ENCODE results near the gene NAA10.

Gene NAA10

DNA sequence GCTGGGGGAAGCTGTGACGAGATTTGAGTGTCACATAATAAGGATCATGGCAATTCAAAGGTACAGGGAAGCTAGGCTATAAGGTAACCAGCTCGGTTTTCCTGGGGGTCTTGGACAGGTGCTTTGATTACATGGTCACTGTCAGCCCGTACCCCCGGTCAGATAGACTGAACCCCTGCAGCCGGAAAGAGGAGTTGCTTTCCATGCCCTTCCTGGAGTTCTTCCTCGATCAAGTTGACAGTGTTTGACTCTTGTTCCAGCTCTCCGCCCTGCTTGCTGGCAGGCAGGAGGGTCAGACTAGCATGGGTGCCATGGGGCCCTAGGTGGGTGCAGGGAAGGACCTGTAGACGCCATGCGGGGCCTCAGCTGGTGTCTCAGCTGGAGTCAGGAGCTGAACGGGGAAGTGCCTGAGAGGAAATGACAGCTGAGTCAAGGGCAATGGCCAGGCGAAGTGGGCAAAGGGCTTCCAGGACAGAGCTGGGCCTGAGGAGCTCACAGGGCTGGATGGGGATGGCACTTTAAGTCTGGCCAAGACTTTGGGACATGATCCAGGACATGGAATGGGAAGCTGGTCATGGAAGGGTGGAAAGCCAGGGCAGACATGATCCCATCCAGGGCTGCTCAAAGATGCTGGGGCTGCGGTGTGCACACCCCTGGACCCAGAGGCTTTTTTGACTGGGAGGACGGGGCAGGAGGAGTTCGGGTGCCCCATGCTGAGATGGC is 39.3 kb upstream of the NAA10 start:
- Histone ChIP-seq H3K4me3 (replicated peaks; ENCODE audit: low read depth, low read length) (no peak overlapping the region; the same call in 1 of the 2 replicates), H3K36me3 (ENCODE audit: control insufficient read depth, insufficient read depth, low read length) (no peaks in the 10 kb centered on the region)
- DNase-seq (ENCODE audit: extremely low read depth, insufficient read length) = no peak

DNA sequence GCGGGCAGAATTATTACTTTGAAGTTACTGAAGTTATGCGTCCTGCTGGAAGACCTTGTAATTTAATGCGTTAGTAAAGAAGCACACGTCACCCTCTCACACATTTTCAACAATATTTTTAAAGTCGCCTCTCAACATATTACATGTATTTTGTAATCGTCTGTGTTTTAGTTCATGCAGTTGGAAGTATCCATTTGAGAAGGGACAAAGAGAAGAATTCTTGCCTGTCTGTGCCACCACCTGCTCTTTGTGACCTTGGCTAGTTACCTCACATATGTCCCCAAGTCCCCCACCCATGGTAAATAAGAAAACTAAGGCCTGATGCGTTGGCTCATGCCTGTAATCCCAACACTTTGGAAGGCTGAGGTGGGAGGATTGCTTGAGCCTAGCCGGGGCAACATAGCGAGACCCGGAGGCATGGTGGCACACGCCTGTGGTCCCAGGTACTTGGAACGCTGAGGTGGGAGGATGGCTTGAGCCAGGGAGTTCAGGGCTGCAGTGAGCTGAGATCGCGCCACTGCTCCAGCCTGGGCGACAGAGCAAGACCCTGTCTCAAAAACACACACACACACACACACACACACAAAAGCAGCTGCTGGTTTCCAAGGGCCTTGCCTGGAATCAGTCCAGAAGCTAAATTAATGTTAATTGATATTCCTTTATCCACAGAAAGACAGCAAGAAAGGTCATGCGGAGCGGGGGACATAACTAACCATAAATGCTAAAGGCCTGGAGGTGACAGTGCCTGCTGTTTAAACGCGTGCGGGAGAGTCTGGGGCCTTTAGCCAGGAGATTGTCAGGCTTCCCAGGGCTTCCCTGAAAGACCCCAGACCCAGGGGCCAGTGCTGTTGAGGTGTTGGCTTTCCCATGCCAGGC is 38.5 kb upstream of the NAA10 start:
- TF ChIP-seq, protein P1, sequence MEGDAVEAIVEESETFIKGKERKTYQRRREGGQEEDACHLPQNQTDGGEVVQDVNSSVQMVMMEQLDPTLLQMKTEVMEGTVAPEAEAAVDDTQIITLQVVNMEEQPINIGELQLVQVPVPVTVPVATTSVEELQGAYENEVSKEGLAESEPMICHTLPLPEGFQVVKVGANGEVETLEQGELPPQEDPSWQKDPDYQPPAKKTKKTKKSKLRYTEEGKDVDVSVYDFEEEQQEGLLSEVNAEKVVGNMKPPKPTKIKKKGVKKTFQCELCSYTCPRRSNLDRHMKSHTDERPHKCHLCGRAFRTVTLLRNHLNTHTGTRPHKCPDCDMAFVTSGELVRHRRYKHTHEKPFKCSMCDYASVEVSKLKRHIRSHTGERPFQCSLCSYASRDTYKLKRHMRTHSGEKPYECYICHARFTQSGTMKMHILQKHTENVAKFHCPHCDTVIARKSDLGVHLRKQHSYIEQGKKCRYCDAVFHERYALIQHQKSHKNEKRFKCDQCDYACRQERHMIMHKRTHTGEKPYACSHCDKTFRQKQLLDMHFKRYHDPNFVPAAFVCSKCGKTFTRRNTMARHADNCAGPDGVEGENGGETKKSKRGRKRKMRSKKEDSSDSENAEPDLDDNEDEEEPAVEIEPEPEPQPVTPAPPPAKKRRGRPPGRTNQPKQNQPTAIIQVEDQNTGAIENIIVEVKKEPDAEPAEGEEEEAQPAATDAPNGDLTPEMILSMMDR (IDR thresholded peaks at IDR 0.05; ENCODE audit: insufficient read depth, low read length, poor library complexity, severe bottlenecking) = no peak
- Histone ChIP-seq H3K27me3 (replicated peaks; ENCODE audit: control insufficient read depth, insufficient read depth, low read length) (no peaks in the 10 kb centered on the region), H3K4me3 (replicated peaks; ENCODE audit: low read depth, low read length) (peak overlapping the region; percentile 68), H3K36me3 (ENCODE audit: control insufficient read depth, insufficient read depth, low read length) (no peaks in the 10 kb centered on the region)
- DNase-seq (ENCODE audit: extremely low read depth, insufficient read length) = no peak

More for the DNA sequence above, 39.3 kb upstream of the NAA10 start:
- no peaks in the 10 kb centered on the region for H3K27me3 ChIP-seq (replicated peaks; ENCODE audit: control insufficient read depth, insufficient read depth, low read length)
- TF ChIP-seq, protein P1 (IDR thresholded peaks at IDR 0.05; ENCODE audit: insufficient read depth, low read length, poor library complexity, severe bottlenecking) = no peak

DNA sequence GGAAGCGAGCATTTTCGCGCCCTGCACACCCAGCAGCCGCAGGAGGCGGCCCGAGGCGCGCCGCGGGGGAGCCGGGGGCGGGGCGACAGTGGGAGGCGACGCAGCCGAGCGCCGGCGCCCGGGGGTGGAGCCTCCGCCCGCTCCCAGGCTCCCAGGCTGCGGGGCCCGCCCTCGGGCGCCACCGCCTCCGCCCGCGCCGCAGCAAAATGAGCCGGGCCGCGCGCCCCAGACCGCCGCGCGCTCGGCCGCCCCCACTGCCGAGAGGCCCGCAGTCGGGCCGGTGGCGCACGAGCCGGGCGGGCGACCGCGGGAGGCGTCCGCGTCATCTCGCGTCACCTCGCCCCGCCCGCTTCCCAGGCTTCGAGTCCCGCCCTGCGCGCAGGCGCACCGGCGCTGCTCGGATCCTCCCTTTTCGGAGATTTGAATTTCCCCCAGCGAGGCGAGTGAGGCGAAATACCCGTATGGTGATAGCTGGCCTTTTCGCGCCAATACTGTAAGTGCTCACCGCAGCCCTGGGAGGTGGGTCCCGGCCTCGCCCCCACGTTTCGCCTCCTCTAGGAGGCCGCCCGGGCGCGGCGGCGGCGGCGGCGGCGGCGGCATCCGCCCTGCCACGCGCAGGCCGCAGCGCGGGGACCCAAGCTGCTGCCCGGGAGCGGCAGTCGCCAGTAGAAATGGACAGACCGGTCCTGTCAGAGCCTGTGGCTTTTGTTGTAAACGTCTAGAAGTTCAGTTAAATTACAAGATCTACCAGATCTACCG is 37.7 kb upstream of the NAA10 start, which contains the start of gene TMEM187:
Gene TMEM187, plus strand, starts transcription at position 387 of the 759 bp plus-strand sequence. CDS start 9,309 bp downstream, outside the sequence.
- H3K4me3 ChIP-seq (replicated peaks; ENCODE audit: low read depth, low read length) = peak within 1 kb of the TSS; percentile 83
- TF ChIP-seq, protein P1 (IDR thresholded peaks at IDR 0.05; ENCODE audit: insufficient read depth, low read length, poor library complexity, severe bottlenecking) = no peak
- H3K27me3 ChIP-seq (replicated peaks; ENCODE audit: control insufficient read depth, insufficient read depth, low read length) = no peaks in the 10 kb centered on the region

DNA sequence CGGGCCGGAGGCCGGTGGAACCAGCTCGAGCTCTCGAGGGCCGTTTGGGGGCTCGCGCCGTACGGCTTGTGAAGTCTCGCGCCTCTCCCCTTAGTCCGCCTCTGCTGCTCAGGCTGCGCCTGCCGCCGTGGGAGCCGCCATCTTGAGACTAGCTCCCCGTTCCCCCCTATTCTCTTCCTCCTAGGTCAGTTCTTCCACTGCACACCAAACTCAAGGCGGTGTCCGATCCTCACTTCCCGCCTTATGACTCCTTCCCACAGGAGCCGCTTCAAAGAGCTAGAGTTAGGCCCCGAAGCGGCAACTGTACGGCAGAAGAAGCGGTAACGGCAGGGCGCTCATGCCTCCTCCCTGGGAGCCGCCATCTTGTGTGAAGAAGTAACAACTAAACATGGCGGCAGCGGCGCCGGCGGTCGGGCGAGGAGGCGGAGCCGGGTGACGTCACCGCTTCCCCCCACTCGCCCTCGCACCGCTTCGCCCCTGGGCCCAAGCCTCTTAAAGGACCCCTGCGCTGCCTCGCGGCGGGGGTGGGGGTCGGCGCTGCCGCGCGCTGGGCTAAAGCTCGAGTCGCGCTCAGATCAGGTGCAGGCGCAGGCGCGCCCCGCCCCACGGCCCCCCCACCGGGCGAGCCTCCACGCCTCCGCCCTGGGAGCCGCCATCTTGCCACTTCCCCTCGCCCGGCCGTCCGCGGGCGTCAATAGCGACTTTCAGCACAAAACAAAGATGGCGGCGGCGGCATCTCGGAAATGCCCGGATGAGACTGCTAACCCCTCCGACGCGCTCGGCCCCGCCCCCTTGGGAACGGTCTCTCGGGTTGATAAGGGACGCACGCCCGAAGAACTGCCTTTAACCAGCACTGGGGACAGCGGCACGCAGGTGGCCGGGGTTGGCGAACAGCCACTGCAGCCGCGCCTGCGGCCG is 36.9 kb upstream of the NAA10 start, which contains the start of gene HCFC1:
Gene HCFC1, minus strand, starts transcription at position 369 of the 918 bp plus-strand sequence. CDS start 978 bp downstream, outside the sequence.
- peak; percentile 97 for DNase-seq (ENCODE audit: extremely low read depth, insufficient read length)
- Histone ChIP-seq H3K36me3 (ENCODE audit: control insufficient read depth, insufficient read depth, low read length) (no peaks in the 10 kb centered on the region), H3K27me3 (replicated peaks; ENCODE audit: control insufficient read depth, insufficient read depth, low read length) (no peaks in the 10 kb centered on the region), H3K4me3 (replicated peaks; ENCODE audit: low read depth, low read length) (peak within 1 kb of the TSS; percentile 83)
- TF ChIP-seq, protein P1 (IDR thresholded peaks at IDR 0.05; ENCODE audit: insufficient read depth, low read length, poor library complexity, severe bottlenecking) = no peak

More for the DNA sequence above, 37.7 kb upstream of the NAA10 start, which contains the start of gene TMEM187:
- DNase-seq (ENCODE audit: extremely low read depth, insufficient read length) = peak; percentile 96
- H3K36me3 ChIP-seq (ENCODE audit: control insufficient read depth, insufficient read depth, low read length) = no peaks in the 10 kb centered on the region

Measured in GM06990 (cell line).